ENCODE data around the gene CFAP70.

Gene CFAP70

DNA sequence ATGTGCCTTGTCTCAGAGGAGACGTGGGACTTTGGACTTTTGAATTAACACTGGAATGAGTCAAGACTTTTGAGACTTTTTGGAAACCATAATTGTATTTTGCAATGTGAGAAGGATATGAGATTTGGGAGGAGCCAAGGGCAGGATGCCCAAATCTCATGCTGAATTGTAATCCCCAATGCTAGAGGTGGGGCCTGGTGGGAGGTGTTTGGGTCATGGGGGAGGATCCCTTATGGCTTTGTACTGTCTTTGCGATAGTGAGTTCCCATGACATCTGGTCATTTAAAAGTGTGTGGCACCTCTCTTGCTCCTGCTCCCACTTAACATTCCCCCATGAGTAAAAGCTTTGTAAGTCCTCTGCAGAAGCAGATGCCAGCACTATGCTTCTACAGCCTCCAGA, 150.8 kb downstream of the CFAP70 start:
- ChIA-PET CTCF (no interaction called here), POLR2A (ENCODE audit: low non-redundant PET) (no interaction called here)
- TF ChIP-seq, protein P1, sequence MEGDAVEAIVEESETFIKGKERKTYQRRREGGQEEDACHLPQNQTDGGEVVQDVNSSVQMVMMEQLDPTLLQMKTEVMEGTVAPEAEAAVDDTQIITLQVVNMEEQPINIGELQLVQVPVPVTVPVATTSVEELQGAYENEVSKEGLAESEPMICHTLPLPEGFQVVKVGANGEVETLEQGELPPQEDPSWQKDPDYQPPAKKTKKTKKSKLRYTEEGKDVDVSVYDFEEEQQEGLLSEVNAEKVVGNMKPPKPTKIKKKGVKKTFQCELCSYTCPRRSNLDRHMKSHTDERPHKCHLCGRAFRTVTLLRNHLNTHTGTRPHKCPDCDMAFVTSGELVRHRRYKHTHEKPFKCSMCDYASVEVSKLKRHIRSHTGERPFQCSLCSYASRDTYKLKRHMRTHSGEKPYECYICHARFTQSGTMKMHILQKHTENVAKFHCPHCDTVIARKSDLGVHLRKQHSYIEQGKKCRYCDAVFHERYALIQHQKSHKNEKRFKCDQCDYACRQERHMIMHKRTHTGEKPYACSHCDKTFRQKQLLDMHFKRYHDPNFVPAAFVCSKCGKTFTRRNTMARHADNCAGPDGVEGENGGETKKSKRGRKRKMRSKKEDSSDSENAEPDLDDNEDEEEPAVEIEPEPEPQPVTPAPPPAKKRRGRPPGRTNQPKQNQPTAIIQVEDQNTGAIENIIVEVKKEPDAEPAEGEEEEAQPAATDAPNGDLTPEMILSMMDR (conservative IDR thresholded peaks at IDR 0.05; ENCODE audit: low read depth): no peak
- DNase-seq (ENCODE audit: low spot score): no peak
- H3K27ac ChIP-seq: no peak overlapping the region

DNA sequence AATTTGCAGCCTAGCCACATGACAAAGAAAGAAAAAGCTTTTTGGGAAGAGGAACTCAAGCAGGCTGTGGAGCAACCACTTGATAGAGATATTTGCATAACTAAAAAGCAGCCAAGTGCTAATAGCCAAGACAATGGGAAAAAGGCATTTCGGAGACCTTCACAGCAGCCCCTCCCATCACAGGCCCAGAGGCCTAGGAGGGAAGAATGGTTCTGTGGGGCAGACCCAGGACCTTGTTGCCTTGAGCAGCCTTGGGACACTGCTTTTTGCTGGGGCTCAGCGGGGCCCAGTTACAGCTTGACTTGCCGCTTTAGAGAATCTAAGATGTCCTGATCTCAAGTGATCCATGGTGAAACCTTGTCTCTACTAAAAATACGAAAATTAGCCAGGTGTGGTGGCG, 152.3 kb downstream of the CFAP70 start:
- CTCF ChIA-PET: interaction anchor here (0.6 kb wide), 1 partner anchor 47 kb away, joined by 3 read pairs; no protein-coding TSS in a partner anchor
- no peak for DNase-seq (ENCODE audit: low spot score)
- POLR2A ChIA-PET (ENCODE audit: low non-redundant PET): no interaction called here
- TF ChIP-seq, protein P1 (conservative IDR thresholded peaks at IDR 0.05; ENCODE audit: low read depth): no peak
- H3K27ac ChIP-seq: no peak overlapping the region

DNA sequence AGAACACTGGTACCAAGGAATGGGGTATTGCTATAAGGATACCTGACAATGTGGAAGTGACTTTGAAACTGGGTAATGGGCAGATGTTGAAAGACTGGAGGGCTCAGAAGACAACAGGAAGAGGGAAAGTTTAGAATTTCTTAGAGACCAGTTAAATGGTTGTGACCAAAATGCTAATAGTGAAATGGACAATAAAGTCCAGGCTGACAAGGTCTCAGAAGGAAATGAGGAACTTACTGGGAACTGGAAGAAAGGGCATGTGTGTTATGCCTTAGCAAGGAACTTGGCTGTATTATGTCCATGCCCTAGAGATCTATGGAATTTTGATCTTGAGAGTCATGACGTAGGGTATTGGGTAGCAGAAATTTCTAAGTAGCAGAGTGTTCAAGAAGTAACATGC, 152.8 kb downstream of the CFAP70 start:
- ChIA-PET POLR2A (ENCODE audit: low non-redundant PET) (no interaction called here), CTCF (no interaction called here)
- H3K27ac ChIP-seq: no peak overlapping the region
- TF ChIP-seq, protein P1 (conservative IDR thresholded peaks at IDR 0.05; ENCODE audit: low read depth): no peak
- DNase-seq (ENCODE audit: low spot score): no peak

DNA sequence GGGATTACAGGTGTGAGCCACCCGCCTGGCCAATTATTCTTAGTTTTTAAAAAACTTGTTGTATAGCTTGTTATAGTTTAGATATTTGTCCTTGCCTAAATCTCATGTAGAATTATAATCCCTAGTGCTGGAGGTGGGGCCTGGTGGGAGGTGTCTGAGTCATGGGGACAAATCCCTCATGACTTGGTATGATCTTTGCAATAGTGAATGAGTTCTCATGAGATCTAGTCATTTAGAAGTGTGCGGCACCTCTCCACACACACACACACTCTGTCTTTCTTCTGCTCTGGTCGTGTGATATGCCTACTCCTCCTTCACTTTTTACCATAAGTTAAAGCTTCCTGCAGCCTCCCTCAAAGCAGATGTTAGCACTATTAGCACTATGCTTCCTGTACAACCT, 153.6 kb downstream of the CFAP70 start:
- TF ChIP-seq, protein P1 (conservative IDR thresholded peaks at IDR 0.05; ENCODE audit: low read depth): no peak
- no peak for DNase-seq (ENCODE audit: low spot score)
- no peak overlapping the region for H3K27ac ChIP-seq
- POLR2A ChIA-PET (ENCODE audit: low non-redundant PET): interaction anchor here (0.6 kb wide), 1 partner anchor 143 kb away, joined by 9 read pairs; no protein-coding TSS in a partner anchor
- CTCF ChIA-PET: no interaction called here

All from RWPE1 (cell line).